ENCODE data around the gene CHMP4A. TPM values are rescaled to one million over a fixed set of nuclear protein-coding genes. Genes with fewer than 3 reads are reported as not detected.

Gene CHMP4A
- total and polyA plus RNA-seq, 2 of the 13 experiments (the other 11 are each of a cell fraction or from before 2014, with no cell fraction given) = 83.6 to 113 TPM

DNA sequence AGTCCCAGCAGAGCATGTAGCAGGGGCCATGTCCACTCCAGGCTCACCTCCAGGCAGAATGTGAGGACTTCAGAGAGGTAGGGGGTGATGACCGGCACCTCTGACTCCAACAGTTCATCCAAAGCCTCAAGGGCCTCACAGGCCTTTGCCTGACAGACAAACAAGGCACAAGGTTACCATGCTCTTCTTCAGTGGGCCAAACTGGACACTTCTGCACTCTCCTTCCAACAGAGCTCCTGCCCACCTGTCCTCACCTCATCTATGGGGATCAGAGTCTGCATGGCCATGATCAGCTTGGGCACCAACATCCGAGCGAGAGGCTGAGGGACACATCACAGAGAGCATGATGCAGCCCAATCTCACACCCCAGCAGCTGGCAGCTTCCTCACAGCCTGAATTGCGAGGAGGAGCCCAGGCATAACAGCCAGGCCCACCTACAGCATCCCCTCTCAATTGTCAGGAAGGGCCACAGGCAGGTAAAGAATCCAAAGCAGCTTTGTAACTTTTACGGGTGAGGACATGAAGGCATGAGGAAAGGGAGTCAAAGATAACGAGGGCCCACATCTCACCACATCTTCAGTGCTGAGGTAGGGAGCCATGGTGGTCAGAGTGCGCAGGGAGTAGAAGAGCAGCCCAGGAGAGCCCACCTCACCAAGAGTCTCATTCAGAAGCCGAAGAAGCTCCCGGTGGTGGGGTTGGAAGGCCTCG is 26.3 kb downstream of the CHMP4A start:
- no peak overlapping the region for H2AFZ ChIP-seq (ENCODE audit: low read length)
- intact Hi-C loops (cut with micrococcal nuclease; ENCODE audit: unreplicated experiment) = no loop called here
- H3K36me3 ChIP-seq (replicated peaks in 1 of 2; ENCODE audit: control insufficient read depth in 1 of 2, insufficient read depth in 2 of 2, low read length in 2 of 2) = peaks cover 64 to 73% of the 10 kb centered on the region in 2 experiments
- H3K4me3 ChIP-seq (replicated peaks in 1 of 3; ENCODE audit: insufficient read depth in 1 of 3, low read depth in 2 of 3, low read length in 3 of 3) = peak overlapping the region in 2 of 3 experiments; percentile 77 to 92; a peak in 4 of 6 replicates
- 93% methylated on average over 10 of the region's 10 CpGs for WGBS (ENCODE audit: low lambda C conversion rate)
- POLR2A ChIA-PET = interaction anchor here (0.8 to 6.4 kb wide), 9 partner anchors 9 to 112 kb away, joined by 4 to 65 read pairs (median 22); partner anchors contain the start of genes DCAF11, DHRS1, EMC9 and IRF9
- H4K20me1 ChIP-seq (ENCODE audit: insufficient read depth, low read length) = no peaks in the 10 kb centered on the region
- FAIRE-seq = no peak
- ATAC-seq = no peak
- no peak overlapping the region for H3K27ac ChIP-seq (ENCODE audit: extremely low read length, insufficient read depth, low read length)
- CTCF ChIA-PET (ENCODE audit: low intra/inter-chr PET ratio, low total read pairs) = no interaction called here
- H3K9ac ChIP-seq (ENCODE audit: insufficient read depth, low read depth, low read length) = peak overlapping the region; percentile 84; the same call in 1 of the 2 replicates
- in situ Hi-C loops (cut with HindIII; ENCODE audit: extremely low pct_ligation_motif_present, low pct_unique_long_range_greater_than_20kb) = no loop called here
- H3K27me3 ChIP-seq (ENCODE audit: control insufficient read depth in 1 of 2, insufficient read depth in 2 of 2, low read length in 2 of 2) = no peaks in the 10 kb centered on the region
- peak overlapping the region; percentile 96 for H3K4me2 ChIP-seq (ENCODE audit: low read depth, low read length)
- BruUV-seq (replicated peaks) = no TSS peak
- no peaks in the 10 kb centered on the region for H3K9me3 ChIP-seq (ENCODE audit: low read length)
- DNase-seq (ENCODE audit: low spot score) = no peak
- H3K4me1 ChIP-seq (ENCODE audit: insufficient read depth, low read length) = peaks cover 28% of the 10 kb centered on the region
- H3K79me2 ChIP-seq (ENCODE audit: insufficient read depth, low read length) = peaks cover 16% of the 10 kb centered on the region
- peak; percentile 51; the same call in 1 of the 2 replicates for TF ChIP-seq ZNF776 (CRISPR knock-in tag; IDR thresholded peaks at IDR 0.05)
- TF ChIP-seq, protein P1, sequence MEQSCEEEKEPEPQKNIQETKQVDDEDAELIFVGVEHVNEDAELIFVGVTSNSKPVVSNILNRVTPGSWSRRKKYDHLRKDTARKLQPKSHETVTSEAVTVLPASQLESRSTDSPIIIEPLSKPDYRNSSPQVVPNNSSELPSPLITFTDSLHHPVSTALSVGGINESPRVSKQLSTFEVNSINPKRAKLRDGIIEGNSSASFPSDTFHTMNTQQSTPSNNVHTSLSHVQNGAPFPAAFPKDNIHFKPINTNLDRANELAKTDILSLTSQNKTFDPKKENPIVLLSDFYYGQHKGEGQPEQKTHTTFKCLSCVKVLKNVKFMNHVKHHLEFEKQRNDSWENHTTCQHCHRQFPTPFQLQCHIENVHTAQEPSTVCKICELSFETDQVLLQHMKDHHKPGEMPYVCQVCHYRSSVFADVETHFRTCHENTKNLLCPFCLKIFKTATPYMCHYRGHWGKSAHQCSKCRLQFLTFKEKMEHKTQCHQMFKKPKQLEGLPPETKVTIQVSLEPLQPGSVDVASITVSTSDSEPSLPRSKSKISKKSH (CRISPR knock-in tag; IDR thresholded peaks at IDR 0.05; ENCODE audit: borderline replicate concordance) = peak; percentile 44; the same call in 1 of the 2 replicates
- TF ChIP-seq, protein P2, sequence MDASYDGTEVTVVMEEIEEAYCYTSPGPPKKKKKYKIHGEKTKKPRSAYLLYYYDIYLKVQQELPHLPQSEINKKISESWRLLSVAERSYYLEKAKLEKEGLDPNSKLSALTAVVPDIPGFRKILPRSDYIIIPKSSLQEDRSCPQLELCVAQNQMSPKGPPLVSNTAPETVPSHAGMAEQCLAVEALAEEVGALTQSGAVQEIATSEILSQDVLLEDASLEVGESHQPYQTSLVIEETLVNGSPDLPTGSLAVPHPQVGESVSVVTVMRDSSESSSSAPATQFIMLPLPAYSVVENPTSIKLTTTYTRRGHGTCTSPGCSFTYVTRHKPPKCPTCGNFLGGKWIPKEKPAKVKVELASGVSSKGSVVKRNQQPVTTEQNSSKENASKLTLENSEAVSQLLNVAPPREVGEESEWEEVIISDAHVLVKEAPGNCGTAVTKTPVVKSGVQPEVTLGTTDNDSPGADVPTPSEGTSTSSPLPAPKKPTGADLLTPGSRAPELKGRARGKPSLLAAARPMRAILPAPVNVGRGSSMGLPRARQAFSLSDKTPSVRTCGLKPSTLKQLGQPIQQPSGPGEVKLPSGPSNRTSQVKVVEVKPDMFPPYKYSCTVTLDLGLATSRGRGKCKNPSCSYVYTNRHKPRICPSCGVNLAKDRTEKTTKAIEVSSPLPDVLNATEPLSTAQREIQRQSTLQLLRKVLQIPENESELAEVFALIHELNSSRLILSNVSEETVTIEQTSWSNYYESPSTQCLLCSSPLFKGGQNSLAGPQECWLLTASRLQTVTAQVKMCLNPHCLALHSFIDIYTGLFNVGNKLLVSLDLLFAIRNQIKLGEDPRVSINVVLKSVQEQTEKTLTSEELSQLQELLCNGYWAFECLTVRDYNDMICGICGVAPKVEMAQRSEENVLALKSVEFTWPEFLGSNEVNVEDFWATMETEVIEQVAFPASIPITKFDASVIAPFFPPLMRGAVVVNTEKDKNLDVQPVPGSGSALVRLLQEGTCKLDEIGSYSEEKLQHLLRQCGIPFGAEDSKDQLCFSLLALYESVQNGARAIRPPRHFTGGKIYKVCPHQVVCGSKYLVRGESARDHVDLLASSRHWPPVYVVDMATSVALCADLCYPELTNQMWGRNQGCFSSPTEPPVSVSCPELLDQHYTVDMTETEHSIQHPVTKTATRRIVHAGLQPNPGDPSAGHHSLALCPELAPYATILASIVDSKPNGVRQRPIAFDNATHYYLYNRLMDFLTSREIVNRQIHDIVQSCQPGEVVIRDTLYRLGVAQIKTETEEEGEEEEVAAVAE (CRISPR knock-in tag; IDR thresholded peaks at IDR 0.05; ENCODE audit: borderline replicate concordance) = no peak
- no peak for TF ChIP-seq ZNF160 (CRISPR knock-in tag; IDR thresholded peaks at IDR 0.05)
- 0 out of 2 replicates have a peak, but pooled peaks have one; percentile 64 for TF ChIP-seq ZNF572 (CRISPR knock-in tag; IDR thresholded peaks at IDR 0.05)
- no peak for TF ChIP-seq E2F1 (CRISPR knock-in tag; IDR thresholded peaks at IDR 0.05)
- TF ChIP-seq ZNF768 (CRISPR knock-in tag; IDR thresholded peaks at IDR 0.05) = peak; percentile 31; the same call in 1 of the 2 replicates
- TF ChIP-seq ZC3H4 (CRISPR knock-in tag; IDR thresholded peaks at IDR 0.05; ENCODE audit: borderline replicate concordance) = no peak
- TF ChIP-seq BRD4 (CRISPR knock-in tag; IDR thresholded peaks at IDR 0.05) = peak; percentile 53; the same call in 1 of the 2 replicates
- peak; percentile 21 for TF ChIP-seq MED8 (CRISPR knock-in tag; IDR thresholded peaks at IDR 0.05; ENCODE audit: insufficient replicate concordance)
- 0 out of 2 replicates have a peak, but pooled peaks have one; percentile 76 for TF ChIP-seq DNMT1 (CRISPR knock-in tag; IDR thresholded peaks at IDR 0.05)
- no peak for TF ChIP-seq ZNF614 (CRISPR knock-in tag; IDR thresholded peaks at IDR 0.05; ENCODE audit: borderline replicate concordance)
- TF ChIP-seq PHF8 (CRISPR knock-in tag; IDR thresholded peaks at IDR 0.05) = 0 out of 2 replicates have a peak, but pooled peaks have one; percentile 11
- TF ChIP-seq ZNF576 (CRISPR knock-in tag; IDR thresholded peaks at IDR 0.05) = no peak
- peak; percentile 23; the same call in 1 of the 2 replicates for TF ChIP-seq BORCS8-MEF2B (CRISPR knock-in tag; IDR thresholded peaks at IDR 0.05)
- TF ChIP-seq EEA1 (CRISPR knock-in tag; IDR thresholded peaks at IDR 0.05; ENCODE audit: borderline replicate concordance) = 0 out of 2 replicates have a peak, but pooled peaks have one; percentile 65

Data from HepG2 (cell line).